SU-DHL-6 (cell line): ENCODE measurements around the gene SLC51A.

ENCODE experiments used
- H2AFZ ChIP-seq: fragments of 200-600 bp; sonication (generic); 2 replicates; pipeline ENCODE4 v1.6.1; 2014; ENCODE audit warnings: low read depth, mild to moderate bottlenecking, moderate library complexity, mixed read lengths, antibody characterized with exemption, low read length; ENCODE audit not compliant: severe bottlenecking
- H3F3A ChIP-seq: fragments of 200-600 bp; shearing (Covaris generic); 2 replicates; pipeline ENCODE4 v1.6.0; 2016; ENCODE audit warnings: antibody characterized with exemption, mild to moderate bottlenecking; ENCODE audit not compliant: insufficient read depth
- H3K27ac ChIP-seq: fragments of 200-600 bp; sonication (generic); 2 replicates; pipeline ENCODE4 v1.5.1; 2016; ENCODE audit warnings: low read depth, mild to moderate bottlenecking, low read length, moderate library complexity, mixed read lengths
- H3K27me3 ChIP-seq: fragments of 200-600 bp; sonication (generic), shearing (Covaris generic); 2 replicates; pipeline ENCODE4 v1.6.0; 2014; ENCODE audit warnings: mild to moderate bottlenecking, low read length
- H3K36me3 ChIP-seq: fragments of 200-600 bp; sonication (generic); 2 replicates; pipeline ENCODE4 v1.6.1; 2014; ENCODE audit warnings: mild to moderate bottlenecking, low read length, mixed read lengths
- H3K4me2 ChIP-seq: fragments of 300-600, 200-600 bp; shearing (Covaris generic), sonication (generic); 2 replicates; pipeline ENCODE4 v1.6.0; 2014; ENCODE audit warnings: low read length, low read depth, mild to moderate bottlenecking; ENCODE audit not compliant: poor library complexity, severe bottlenecking
- H3K4me3 ChIP-seq: fragments of 200-600 bp; sonication (generic); 2 replicates; pipeline ENCODE4 v1.5.1; 2014; ENCODE audit warnings: antibody characterized with exemption, low read length, mild to moderate bottlenecking, mixed read lengths; ENCODE audit not compliant: insufficient read depth, poor library complexity, severe bottlenecking
- H3K79me2 ChIP-seq: fragments of 200-600 bp; sonication (generic); 2 replicates; pipeline ENCODE4 v1.6.1; 2014; ENCODE audit warnings: mild to moderate bottlenecking, low read length, moderate library complexity; ENCODE audit not compliant: insufficient read depth
- H3K9ac ChIP-seq: fragments of 200-600 bp; sonication (generic); 2 replicates; pipeline ENCODE4 v1.7.0; 2014; ENCODE audit warnings: mild to moderate bottlenecking, low read length
- H3K9me2 ChIP-seq: fragments of 200-600 bp; sonication (generic); replicated peaks from 2 replicates; pipeline ENCODE4 v1.6.1; 2014; ENCODE audit warnings: low read length; ENCODE audit not compliant: insufficient read depth
- H3K9me3 ChIP-seq: fragments of 200-600 bp; sonication (generic); 2 replicates; pipeline ENCODE4 v1.6.1; 2014; ENCODE audit warnings: low read length, mixed read lengths; ENCODE audit not compliant: insufficient read depth
- H4K20me1 ChIP-seq: fragments of 200-600 bp; sonication (generic); 2 replicates; pipeline ENCODE4 v1.6.1; 2014; ENCODE audit warnings: low read depth, mild to moderate bottlenecking, antibody characterized with exemption, low read length, moderate library complexity, mixed read lengths
- CTCF ChIP-seq: fragments of 200-600 bp; sonication (generic); IDR thresholded peaks from one replicate; pipeline ENCODE4 v1.5.1; 2017; ENCODE audit warnings: antibody characterized with exemption, mild to moderate bottlenecking, low read length, moderate library complexity; ENCODE audit not compliant: insufficient read depth, poor library complexity, severe bottlenecking
- EZH2phosphoT487 ChIP-seq: fragments of 200-600 bp; sonication (generic), shearing (Covaris generic); conservative IDR thresholded peaks from 2 replicates; pipeline ENCODE4 v1.6.1; 2018; ENCODE audit warnings: mild to moderate bottlenecking, antibody characterized with exemption, low read length, moderate library complexity, mixed read lengths

SLC51A gene

GRCh38 chr3:196270499-196270898 lies 54.2 kb downstream of the SLC51A start:
- H3F3A ChIP-seq: no peaks in the 10 kb centered on the region
- no peak overlapping the region for H3K9ac ChIP-seq
- H3K4me3 ChIP-seq: no peak overlapping the region
- peaks cover 12% of the 10 kb centered on the region for H3K9me3 ChIP-seq
- TF ChIP-seq CTCF (no peak), EZH2phosphoT487 (no peak)
- no peak overlapping the region for H3K27ac ChIP-seq
- peaks cover 5% of the 10 kb centered on the region; the same call in 1 of the 2 replicates for H3K36me3 ChIP-seq
- H3K79me2 ChIP-seq: peaks cover 4% of the 10 kb centered on the region; the same call in 1 of the 2 replicates
- no peaks in the 10 kb centered on the region for H3K9me2 ChIP-seq
- no peaks in the 10 kb centered on the region for H3K27me3 ChIP-seq
- H2AFZ ChIP-seq: no peak overlapping the region
- H3K4me2 ChIP-seq: no peak overlapping the region
- H4K20me1 ChIP-seq: no peaks in the 10 kb centered on the region

GRCh38 chr3:196272826-196273225 lies 56.5 kb downstream of the SLC51A start:
- Histone ChIP-seq H3K27me3 (no peaks in the 10 kb centered on the region), H2AFZ (no peak overlapping the region), H3F3A (no peaks in the 10 kb centered on the region), H3K4me2 (no peak overlapping the region), H3K9me3 (peaks cover 12% of the 10 kb centered on the region), H3K27ac (no peak overlapping the region), H3K79me2 (peaks cover 5% of the 10 kb centered on the region; the same call in 1 of the 2 replicates), H3K36me3 (peaks cover 5% of the 10 kb centered on the region; the same call in 1 of the 2 replicates), H3K9me2 (no peaks in the 10 kb centered on the region), H3K4me3 (no peak overlapping the region), H4K20me1 (no peaks in the 10 kb centered on the region), H3K9ac (no peak overlapping the region)
- TF ChIP-seq EZH2phosphoT487: no peak
- no peak for TF ChIP-seq CTCF

- H3K9me3 ChIP-seq: peaks cover 12% of the 10 kb centered on the region
- TF ChIP-seq EZH2phosphoT487 (no peak), CTCF (no peak)
- H4K20me1 ChIP-seq: no peaks in the 10 kb centered on the region
- H2AFZ ChIP-seq: no peak overlapping the region
- H3K4me3 ChIP-seq: no peak overlapping the region
- peaks cover 5% of the 10 kb centered on the region; the same call in 1 of the 2 replicates for H3K36me3 ChIP-seq
- H3K27me3 ChIP-seq: no peaks in the 10 kb centered on the region
- H3K27ac ChIP-seq: no peak overlapping the region
- no peaks in the 10 kb centered on the region for H3K9me2 ChIP-seq
- H3F3A ChIP-seq: no peaks in the 10 kb centered on the region
- H3K79me2 ChIP-seq: peaks cover 14% of the 10 kb centered on the region
- no peak overlapping the region for H3K9ac ChIP-seq
- no peak overlapping the region for H3K4me2 ChIP-seq
Measured at GRCh38 chr3:196273655-196274054, 57.3 kb downstream of the SLC51A start.
